ENCODE results near the gene ACOX3. TPM values are rescaled to one million over a fixed set of nuclear protein-coding genes. Genes with fewer than 3 reads are reported as not detected.

The ACOX3 gene
- total RNA-seq, 1 donor from 2014 or later, result 23.8 TPM

DNA sequence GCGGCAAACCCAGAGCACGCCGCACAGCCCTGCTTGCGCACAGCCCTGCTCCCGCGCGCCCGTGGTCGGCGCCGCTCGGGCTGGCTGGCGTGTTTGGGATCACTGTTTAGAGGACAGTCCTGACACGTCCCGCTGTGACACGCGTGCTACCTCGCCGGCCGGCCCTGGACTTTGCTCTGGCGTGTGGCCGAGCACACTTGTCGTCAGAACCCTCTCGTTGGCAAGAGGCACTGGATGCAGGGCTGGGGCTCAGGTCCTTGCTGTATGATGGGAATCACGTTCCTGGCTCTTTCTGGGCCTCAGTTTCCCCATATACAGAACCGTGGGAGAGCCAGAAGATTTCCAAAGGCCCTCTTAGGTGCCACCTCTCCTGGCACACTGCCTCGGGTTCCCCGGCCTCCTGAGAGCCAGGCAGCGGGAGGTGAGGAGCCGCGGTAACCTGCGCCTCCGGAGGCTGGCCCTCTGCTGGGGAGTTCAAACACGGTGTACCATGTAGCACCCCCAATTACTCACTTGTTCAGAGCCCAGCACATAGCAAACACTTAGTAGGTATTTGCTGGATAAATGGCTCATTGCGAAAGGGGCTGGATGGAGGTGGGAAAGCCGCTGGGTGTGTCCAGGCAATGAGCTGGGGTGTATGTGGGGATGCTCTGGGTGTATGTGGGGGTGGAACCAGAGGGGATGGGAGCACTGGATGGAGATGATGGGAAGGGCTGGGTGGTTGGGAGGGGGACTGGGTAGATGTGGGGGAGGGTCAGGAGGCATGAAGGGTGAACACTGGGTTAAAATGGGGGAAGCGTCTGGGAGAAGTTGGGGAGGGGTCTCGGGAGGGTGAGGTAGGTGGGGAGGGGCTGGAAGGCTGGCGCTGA lies 94.3 kb downstream of the ACOX3 start:
- H3K9me3 Mint-ChIP-seq (ENCODE audit: unreplicated experiment), result no peaks in the 10 kb centered on the region
- no peak overlapping the region for H3K27ac Mint-ChIP-seq (ENCODE audit: unreplicated experiment)
- peaks cover 2% of the 10 kb centered on the region for H3K27me3 Mint-ChIP-seq (ENCODE audit: unreplicated experiment)
- DNase-seq, result no peak
- peaks cover 5% of the 10 kb centered on the region for H3K36me3 Mint-ChIP-seq (ENCODE audit: unreplicated experiment)
- H3K4me1 Mint-ChIP-seq (ENCODE audit: low read depth, unreplicated experiment), result no peaks in the 10 kb centered on the region
- TF ChIP-seq, protein P1, sequence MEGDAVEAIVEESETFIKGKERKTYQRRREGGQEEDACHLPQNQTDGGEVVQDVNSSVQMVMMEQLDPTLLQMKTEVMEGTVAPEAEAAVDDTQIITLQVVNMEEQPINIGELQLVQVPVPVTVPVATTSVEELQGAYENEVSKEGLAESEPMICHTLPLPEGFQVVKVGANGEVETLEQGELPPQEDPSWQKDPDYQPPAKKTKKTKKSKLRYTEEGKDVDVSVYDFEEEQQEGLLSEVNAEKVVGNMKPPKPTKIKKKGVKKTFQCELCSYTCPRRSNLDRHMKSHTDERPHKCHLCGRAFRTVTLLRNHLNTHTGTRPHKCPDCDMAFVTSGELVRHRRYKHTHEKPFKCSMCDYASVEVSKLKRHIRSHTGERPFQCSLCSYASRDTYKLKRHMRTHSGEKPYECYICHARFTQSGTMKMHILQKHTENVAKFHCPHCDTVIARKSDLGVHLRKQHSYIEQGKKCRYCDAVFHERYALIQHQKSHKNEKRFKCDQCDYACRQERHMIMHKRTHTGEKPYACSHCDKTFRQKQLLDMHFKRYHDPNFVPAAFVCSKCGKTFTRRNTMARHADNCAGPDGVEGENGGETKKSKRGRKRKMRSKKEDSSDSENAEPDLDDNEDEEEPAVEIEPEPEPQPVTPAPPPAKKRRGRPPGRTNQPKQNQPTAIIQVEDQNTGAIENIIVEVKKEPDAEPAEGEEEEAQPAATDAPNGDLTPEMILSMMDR (IDR thresholded peaks at IDR 0.05; ENCODE audit: partially characterized antibody, unreplicated experiment), result no peak
- H3K4me3 Mint-ChIP-seq (ENCODE audit: unreplicated experiment), result no peak overlapping the region

DNA sequence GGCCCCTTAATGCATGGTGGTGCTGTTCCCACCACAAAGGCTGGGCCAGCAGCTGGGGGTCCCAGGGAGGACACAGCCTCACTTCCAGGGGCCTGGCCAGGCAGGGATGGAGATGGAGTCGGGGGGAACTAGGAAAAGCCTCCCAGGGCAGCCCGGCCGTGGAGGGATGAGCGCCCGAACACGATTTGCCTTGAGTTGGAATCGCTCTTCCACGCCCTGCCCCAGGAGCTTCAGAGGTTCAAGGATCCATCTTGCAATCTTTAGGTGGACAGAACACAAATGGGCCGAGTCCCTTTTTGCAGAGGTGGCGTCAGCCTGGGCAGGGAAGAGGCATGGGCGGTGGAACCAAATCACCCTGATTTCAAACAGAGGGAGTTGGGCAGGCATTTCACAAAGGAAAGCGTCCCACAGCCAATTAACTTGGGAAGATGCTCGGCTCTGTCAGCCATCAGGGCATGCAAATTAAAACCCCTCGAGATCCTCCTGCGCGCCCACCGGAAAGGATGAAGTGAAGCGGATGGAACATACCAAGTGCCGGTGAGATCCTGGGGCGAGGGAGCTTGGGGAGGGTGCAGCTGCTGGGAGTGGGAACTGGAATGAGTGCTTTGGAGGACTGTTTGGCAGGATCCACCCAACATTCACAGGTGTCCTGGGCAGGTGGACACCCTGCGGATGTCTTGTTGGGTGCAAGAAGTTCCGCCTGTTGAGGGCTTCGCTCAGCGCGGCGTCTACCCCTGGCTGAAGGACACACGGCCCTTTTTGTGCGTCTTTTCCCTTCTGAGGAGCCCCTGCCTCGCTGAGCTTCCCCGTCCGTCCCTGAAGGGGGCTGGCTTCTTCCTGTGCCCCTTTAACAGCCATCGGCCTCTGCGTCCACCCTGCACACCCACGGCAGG lies 95.2 kb downstream of the ACOX3 start:
- H3K27ac Mint-ChIP-seq (ENCODE audit: unreplicated experiment), result no peak overlapping the region
- peaks cover 2% of the 10 kb centered on the region for H3K27me3 Mint-ChIP-seq (ENCODE audit: unreplicated experiment)
- peaks cover 5% of the 10 kb centered on the region for H3K36me3 Mint-ChIP-seq (ENCODE audit: unreplicated experiment)
- TF ChIP-seq, protein P1 (IDR thresholded peaks at IDR 0.05; ENCODE audit: partially characterized antibody, unreplicated experiment), result no peak
- DNase-seq, result no peak
- H3K4me1 Mint-ChIP-seq (ENCODE audit: low read depth, unreplicated experiment), result no peaks in the 10 kb centered on the region
- no peaks in the 10 kb centered on the region for H3K9me3 Mint-ChIP-seq (ENCODE audit: unreplicated experiment)
- H3K4me3 Mint-ChIP-seq (ENCODE audit: unreplicated experiment), result no peak overlapping the region

DNA sequence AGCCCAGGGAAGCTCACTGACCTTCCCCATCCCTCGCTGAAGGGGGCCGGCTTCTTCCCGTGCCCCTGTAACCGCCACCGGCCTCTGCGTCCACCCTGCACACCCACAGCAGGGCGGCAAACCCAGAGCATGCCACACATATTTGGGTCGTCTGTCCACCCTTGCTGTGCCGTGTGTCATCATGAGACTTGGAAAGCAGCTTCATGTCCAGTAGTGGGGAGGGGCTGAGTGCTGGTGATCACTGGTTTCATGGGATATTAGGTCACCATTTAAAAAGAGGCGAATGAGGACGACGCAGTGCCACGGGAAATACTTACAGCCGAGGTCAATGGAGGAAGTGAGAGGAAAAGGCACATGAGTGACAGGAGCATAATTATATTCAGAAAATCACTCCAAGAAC lies 96.1 kb downstream of the ACOX3 start:
- Mint-ChIP-seq H3K27me3 (ENCODE audit: unreplicated experiment) (peaks cover 2% of the 10 kb centered on the region), H3K27ac (ENCODE audit: unreplicated experiment) (no peak overlapping the region), H3K36me3 (ENCODE audit: unreplicated experiment) (peaks cover 5% of the 10 kb centered on the region), H3K9me3 (ENCODE audit: unreplicated experiment) (no peaks in the 10 kb centered on the region), H3K4me3 (ENCODE audit: unreplicated experiment) (no peak overlapping the region), H3K4me1 (ENCODE audit: low read depth, unreplicated experiment) (no peaks in the 10 kb centered on the region)
- TF ChIP-seq, protein P1 (IDR thresholded peaks at IDR 0.05; ENCODE audit: partially characterized antibody, unreplicated experiment), result no peak
- DNase-seq, result no peak

DNA sequence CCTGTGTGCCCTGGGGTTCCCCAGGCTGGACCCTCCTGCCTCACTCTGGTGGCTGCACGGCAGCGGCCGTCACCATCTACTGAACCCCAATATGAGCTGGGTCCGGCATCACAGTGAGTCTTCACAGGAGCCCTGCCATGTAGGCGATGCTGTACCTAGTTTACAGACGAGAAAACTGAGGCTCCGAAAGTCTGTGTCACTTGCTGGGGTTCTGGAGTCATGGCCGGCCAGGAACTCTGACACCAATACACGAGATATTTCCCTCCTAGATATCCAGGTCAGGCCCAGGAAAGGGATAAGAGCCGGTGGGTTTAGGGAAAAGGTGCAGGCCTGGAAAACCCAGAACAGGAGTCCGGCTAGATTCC lies 96.6 kb downstream of the ACOX3 start:
- no peak overlapping the region for H3K4me3 Mint-ChIP-seq (ENCODE audit: unreplicated experiment)
- TF ChIP-seq, protein P1 (IDR thresholded peaks at IDR 0.05; ENCODE audit: partially characterized antibody, unreplicated experiment), result no peak
- peaks cover 2% of the 10 kb centered on the region for H3K27me3 Mint-ChIP-seq (ENCODE audit: unreplicated experiment)
- H3K9me3 Mint-ChIP-seq (ENCODE audit: unreplicated experiment), result no peaks in the 10 kb centered on the region
- no peaks in the 10 kb centered on the region for H3K4me1 Mint-ChIP-seq (ENCODE audit: low read depth, unreplicated experiment)
- DNase-seq, result no peak
- H3K36me3 Mint-ChIP-seq (ENCODE audit: unreplicated experiment), result peaks cover 5% of the 10 kb centered on the region
- no peak overlapping the region for H3K27ac Mint-ChIP-seq (ENCODE audit: unreplicated experiment)

Measured in glutamatergic neuron (in vitro differentiated cells).